WERI-Rb-1 (cell line): ENCODE data around the gene AMOT.

ENCODE experiments used
- DNase-seq: peaks from one replicate; pipeline ENCODE4 v3.0.0-alpha.2; 2020
- H3K27ac ChIP-seq: fragments of 250-450 bp; sonication (Bioruptor Pico); 2 replicates; pipeline ENCODE4 v1.5.1; 2020; ENCODE audit warnings: mild to moderate bottlenecking, moderate library complexity
- H3K27me3 ChIP-seq: fragments of 250-450 bp; sonication (Bioruptor Pico); 2 replicates; pipeline ENCODE4 v1.5.1; 2021; ENCODE audit warnings: mild to moderate bottlenecking, low read depth, moderate library complexity; ENCODE audit not compliant: insufficient read depth, severe bottlenecking
- H3K36me3 ChIP-seq: fragments of 250-450 bp; sonication (Bioruptor Pico); 2 replicates; pipeline ENCODE4 v1.5.1; 2020; ENCODE audit warnings: mild to moderate bottlenecking, moderate library complexity
- H3K4me3 ChIP-seq: 2 replicates; pipeline ENCODE4 v1.5.1; 2011; ENCODE audit warnings: low read depth, mild to moderate bottlenecking, control low read depth, low read length
- H3K9me3 ChIP-seq: fragments of 250-450 bp; sonication (Bioruptor Pico); 2 replicates; pipeline ENCODE4 v1.5.1; 2021; ENCODE audit warnings: mild to moderate bottlenecking, moderate library complexity; ENCODE audit not compliant: severe bottlenecking
- TF ChIP-seq, protein P1 (sequence below): IDR thresholded peaks from 2 replicates; pipeline ENCODE4 v1.5.1; 2011; ENCODE audit warnings: low read depth, mild to moderate bottlenecking, control low read depth, inconsistent platforms, low read length

AMOT gene

DNA sequence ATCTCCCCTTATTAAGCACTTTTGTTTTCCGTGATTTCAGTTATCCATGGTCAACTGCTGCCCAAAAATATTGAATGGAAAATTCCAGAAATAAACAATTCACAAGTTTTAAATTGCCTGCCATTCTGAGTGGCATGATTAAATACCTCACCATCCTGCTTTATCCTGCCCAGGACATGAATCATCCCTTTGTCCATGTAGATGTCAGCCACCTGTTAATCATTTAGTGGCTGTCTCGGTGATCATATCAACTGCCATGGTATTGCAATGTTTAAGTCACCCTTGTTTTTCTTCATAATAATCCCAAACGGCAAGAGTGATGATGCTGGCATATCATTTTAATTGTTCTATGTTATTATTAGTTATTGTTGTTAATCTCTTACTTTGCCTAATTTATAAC is 81.1 kb downstream of the AMOT start:
- Histone ChIP-seq H3K36me3 (no peaks in the 10 kb centered on the region), H3K27me3 (peaks cover 5% of the 10 kb centered on the region), H3K27ac (no peak overlapping the region), H3K9me3 (no peaks in the 10 kb centered on the region), H3K4me3 (no peak overlapping the region)
- TF ChIP-seq, protein P1, sequence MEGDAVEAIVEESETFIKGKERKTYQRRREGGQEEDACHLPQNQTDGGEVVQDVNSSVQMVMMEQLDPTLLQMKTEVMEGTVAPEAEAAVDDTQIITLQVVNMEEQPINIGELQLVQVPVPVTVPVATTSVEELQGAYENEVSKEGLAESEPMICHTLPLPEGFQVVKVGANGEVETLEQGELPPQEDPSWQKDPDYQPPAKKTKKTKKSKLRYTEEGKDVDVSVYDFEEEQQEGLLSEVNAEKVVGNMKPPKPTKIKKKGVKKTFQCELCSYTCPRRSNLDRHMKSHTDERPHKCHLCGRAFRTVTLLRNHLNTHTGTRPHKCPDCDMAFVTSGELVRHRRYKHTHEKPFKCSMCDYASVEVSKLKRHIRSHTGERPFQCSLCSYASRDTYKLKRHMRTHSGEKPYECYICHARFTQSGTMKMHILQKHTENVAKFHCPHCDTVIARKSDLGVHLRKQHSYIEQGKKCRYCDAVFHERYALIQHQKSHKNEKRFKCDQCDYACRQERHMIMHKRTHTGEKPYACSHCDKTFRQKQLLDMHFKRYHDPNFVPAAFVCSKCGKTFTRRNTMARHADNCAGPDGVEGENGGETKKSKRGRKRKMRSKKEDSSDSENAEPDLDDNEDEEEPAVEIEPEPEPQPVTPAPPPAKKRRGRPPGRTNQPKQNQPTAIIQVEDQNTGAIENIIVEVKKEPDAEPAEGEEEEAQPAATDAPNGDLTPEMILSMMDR, result no peak
- no peak for DNase-seq

- Histone ChIP-seq H3K27ac (no peak overlapping the region), H3K9me3 (no peaks in the 10 kb centered on the region), H3K4me3 (no peak overlapping the region), H3K27me3 (peaks cover 8% of the 10 kb centered on the region), H3K36me3 (no peaks in the 10 kb centered on the region)
- TF ChIP-seq, protein P1, result no peak
- no peak for DNase-seq
Measured at GRCh38 chrX:112757946-112758345, 82.7 kb downstream of the AMOT start.

DNA sequence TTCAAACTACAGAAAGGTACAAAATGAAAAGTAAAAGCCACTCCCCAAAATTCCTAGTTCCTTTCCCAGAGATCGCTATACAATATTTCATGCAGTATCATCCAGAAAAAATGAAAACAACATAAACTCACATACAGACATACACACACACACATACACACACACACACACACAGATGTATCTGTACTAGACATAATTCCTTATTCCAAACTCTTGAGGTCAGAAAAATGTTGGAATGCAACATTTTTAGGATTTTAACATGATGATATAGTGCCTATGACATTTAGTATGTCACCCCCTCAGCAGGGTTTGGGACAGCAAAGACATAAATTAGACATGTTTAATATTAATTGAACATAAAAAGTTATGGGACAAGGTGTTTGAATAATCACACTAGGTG is 87.5 kb downstream of the AMOT start:
- H3K27ac ChIP-seq, result no peak overlapping the region
- TF ChIP-seq, protein P1, result no peak

DNA sequence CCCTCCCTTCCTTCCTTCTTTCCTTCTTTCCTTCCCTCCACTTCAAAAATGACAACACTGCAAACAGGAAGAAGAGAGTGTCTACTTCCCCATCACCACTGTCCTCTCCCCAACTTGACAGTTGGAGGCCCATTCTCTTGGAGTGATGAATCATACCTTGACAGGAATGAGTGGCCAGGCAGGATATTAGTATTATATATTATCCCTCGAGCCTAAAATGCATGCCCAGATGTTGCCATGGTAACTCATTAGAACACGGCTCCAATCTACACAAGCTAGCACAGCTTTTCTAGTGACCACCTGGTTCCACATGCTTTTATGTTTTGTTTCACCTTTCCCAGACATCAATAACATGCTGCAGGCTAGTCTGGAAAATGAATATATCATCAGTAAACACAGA is 89.6 kb downstream of the AMOT start:
- TF ChIP-seq, protein P1, result no peak
- H3K4me3 ChIP-seq, result no peak overlapping the region
- H3K36me3 ChIP-seq, result no peaks in the 10 kb centered on the region
- no peak for DNase-seq
- peaks cover 7% of the 10 kb centered on the region for H3K27me3 ChIP-seq
- H3K27ac ChIP-seq, result no peak overlapping the region
- no peaks in the 10 kb centered on the region for H3K9me3 ChIP-seq

More for the DNA sequence above, 87.5 kb downstream of the AMOT start:
- Histone ChIP-seq H3K4me3 (no peak overlapping the region), H3K36me3 (no peaks in the 10 kb centered on the region), H3K9me3 (no peaks in the 10 kb centered on the region), H3K27me3 (peaks cover 8% of the 10 kb centered on the region)
- no peak for DNase-seq

DNA sequence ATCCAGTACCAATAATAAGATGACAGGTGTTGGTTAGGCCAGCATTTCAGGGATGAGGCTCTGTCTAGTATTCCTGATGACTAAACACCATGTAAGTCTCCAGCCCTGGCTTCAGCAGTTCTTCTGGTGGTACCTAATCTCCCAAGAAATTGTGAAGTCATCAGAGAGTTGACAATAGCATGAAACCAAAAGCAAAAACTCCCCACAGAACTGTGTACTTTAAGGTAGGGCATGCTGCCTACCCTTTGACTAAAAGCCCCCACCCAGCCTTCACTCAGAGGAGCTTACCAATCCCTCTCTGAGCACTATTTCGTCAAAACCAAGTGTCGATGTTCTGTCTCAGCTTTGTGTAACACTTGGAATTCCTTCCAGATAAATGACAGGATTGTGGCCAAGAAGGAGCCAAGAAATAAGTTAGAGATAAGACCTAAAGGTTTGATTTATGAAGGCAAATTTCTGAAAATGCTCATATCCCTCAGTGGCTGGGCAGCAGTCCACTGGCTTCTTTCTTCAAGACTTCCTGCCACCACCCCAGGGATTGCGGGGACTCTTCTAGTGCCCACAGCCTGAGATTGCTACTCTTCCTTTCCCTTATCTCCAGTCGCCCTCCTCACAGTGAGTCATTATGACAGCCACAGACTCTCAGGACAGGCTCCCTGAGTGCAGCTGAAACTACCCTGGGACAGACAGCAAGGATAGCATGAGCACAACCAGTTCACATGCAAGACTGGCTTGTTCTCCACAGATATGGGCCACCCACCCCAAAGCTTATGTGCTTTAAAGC is 93.6 kb downstream of the AMOT start:
- peaks cover 8% of the 10 kb centered on the region for H3K27me3 ChIP-seq

More for the DNA sequence above, 93.6 kb downstream of the AMOT start:
- H3K4me3 ChIP-seq, result no peak overlapping the region
- H3K36me3 ChIP-seq, result no peaks in the 10 kb centered on the region
- TF ChIP-seq, protein P1, result no peak
- no peaks in the 10 kb centered on the region for H3K9me3 ChIP-seq
- no peak for DNase-seq
- H3K27ac ChIP-seq, result no peak overlapping the region
